Fibroblast of the conjunctiva (primary cell): ENCODE measurements around the gene ARHGAP33.
"Not testable (repeated sequence)": the region's sequence is repeated elsewhere in the genome, so short reads cannot be mapped to it uniquely, and the experiment has no call there.

Experiments used
- DNase-seq: peaks from one replicate; pipeline ENCODE4 v3.0.0-alpha.2; 2010; ENCODE audit warnings: low read depth

ARHGAP33 gene

DNA sequence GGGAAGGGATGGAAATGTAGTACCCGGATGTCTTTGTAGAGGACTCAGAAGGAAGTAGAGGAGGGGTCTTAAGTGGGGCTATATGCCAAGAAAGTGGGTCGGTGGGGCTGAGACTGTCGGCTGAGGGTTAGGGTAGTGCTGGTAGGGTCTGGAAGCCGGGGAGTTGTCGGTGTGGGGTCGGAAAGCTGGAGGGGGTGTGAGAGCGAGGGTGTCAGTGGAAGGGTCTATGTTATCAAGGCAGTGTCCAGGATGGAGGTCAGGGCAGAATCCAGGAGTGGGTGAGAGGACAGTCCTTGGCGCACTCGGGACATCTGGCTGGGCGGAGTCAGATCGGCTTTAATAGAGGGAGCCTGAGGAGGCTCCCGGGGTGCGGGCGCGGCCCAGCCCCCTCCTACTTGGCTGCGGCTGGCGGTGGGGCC lies 20.2 kb upstream of the ARHGAP33 start:
- DNase-seq = no peak

DNA sequence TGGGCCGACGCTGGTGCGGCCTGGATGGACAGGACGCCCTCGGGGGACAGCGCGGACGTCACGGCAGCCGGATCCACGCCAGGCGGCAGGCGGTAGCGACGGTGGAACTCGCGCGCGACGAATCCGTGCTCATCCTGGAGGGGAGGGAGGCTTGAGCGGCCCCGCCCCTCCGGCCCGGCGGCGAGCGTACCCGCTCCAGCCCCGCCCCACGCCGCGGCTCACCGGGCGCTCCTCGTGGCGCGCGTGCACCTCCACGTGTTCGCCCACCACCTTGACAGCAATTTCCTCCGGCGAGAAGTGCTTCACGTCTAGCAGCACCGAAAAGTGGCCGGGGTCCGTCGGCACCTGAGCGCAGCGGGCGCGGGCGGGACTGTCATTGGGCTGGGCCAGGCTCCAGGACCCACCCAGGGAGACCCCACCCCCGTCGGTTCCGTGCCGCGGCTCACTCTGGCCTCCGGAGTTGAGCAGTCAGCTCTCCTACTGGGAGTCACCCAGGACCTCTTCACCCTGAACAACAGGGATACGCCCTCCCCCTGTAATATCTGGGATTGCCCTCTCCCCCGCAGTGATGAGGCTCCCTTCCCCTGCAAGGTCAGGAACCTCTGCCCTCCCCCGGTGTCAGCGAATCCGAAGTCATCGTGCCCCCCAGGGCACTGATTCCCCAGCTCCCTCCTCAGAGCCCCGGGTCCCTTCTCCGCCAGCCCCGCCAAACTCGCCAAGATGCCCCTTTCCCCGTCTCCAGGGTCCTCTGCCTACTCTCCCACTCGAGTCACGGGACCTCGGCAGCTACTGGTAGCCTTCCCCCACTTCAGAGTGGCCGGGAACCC lies 19.6 kb upstream of the ARHGAP33 start:
- peak; percentile 83 for DNase-seq

DNA sequence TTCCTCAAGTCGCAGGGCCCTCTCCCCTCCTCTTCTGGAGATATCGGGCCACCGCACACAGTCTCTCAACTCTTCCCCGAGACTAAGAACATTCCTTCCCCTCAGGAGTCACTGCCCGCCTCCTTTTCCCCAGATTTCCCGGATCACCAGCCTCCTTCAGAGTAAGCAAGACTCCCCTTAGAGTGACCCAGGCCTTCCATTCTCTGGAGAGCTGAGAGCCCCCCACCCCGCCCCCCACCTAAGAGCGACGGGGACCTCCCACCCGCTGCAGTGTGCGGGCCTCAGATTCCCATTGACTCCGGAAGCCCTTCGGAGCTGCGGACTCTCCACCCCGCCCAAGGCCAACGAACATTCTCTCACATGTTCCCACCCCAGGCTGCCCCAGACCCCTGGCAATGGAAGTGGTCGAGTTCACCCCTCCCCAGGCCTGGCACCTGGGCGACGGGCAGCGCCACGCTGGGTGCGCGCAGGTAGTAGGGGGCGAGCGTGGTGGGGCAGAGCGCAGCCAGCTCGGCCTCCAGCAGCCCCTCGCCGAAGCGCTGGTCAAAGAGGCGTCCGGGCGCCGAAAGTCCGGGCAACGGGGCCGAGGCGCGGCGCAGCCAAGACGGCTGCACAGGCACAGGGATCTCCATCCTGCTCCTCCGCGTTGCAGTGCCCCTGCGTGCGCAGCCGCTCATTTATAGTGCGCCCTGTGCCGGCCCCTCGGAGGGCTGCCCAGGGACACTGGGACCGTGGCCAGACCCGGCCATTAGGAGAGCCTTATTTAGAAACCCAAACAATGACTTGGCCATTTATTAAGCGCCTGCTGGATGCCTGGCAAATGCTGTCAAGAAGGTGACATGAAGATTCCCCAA lies 18.8 kb upstream of the ARHGAP33 start, which contains the start of gene HSPB6:
Gene HSPB6 (minus strand): TSS at position 653 of the 854 bp plus-strand sequence. CDS start 21 bp downstream, at position 632.
- peak; percentile 74 for DNase-seq

DNA sequence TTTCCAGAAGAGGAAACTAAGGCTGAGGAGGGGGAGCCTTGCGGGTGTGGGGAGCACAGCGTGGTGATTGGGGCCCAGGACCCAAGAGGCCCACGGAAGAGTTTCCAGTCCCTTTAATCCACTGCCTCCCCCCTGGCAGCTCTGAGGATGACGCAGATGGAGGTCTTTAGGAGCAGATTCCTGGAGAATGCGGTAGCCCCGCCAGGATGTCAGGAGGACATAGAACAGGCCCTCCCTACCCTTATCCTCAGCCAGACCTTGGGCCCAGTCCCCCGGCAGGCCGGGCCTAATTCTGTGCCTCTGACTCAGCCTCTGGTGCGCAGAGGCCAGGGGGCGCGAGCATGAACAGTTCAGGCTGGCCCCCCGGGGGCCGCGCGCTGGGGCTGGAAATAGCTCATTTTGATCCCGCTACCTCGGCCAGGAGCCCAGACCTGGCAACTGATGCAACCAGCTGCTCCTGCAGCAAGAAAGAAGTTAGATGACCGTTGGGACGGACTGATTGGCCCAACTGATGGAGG lies 18.1 kb upstream of the ARHGAP33 start:
- peak; percentile 97 for DNase-seq

DNA sequence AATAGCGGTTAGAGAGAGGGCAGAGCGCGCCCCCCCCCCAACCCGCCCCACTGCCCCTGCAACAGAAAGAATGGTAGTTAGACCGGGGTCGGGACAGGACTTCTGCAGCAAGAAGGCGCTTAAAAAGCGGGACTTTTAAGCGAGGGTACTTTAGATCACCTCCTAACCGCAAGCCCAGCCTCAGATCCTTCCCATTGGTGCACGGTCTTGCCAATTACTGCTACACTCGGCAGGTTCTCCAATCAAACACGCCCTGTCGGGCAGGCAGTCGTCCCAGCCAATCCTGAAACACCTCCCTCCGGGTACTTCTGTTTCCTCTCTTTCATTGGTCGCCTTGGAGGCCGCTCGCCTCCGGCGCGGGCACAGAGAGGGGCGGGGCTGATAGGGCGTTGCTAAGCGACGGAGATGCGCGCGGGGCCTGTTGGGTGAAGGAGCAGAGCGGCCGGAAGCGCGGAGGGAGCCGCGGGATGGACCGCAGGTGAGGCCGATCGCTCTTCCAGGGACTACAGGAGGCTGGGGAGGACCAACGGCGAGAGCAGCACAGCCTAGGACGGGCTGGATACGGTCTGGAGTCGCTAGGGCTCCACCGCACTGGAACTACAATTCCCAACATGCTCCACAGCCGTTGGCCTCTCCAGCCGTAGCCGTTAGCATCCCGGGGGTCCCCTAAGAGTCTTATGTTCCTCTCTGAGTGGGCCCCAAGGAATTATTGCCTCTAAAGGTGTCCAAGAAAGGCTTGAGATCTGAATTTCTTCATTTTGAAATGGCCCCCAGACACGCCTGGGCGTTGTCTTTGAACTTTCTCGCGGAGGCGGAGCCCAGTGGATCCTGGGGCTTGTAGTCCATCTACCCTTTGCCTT lies 17.4 kb upstream of the ARHGAP33 start, which contains the start of gene PROSER3:
Gene PROSER3 (plus strand): TSS at position 428 of the 860 bp plus-strand sequence. CDS start 40 bp downstream, at position 468.
- peak; percentile 100 for DNase-seq

DNA sequence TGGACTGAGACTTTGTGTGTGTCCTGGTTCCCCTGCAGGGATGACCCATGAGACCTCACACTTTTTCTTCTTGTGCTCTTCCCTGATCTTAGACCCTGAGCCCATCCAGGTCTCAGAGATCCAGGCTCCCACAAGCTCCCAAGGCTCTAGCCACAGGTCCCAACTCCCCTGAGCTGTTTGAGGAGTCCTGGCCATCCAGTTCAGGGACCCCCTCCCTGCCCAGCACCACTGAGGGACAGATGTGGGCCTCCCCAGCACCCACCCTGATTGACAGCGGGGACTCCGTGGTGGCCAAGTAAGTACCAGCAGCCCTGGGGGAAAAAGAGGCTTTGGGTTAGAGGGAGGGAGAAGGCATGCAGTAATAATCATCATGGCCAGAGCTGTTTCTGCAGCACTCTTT lies 15.7 kb upstream of the ARHGAP33 start:
- no peak for DNase-seq

DNA sequence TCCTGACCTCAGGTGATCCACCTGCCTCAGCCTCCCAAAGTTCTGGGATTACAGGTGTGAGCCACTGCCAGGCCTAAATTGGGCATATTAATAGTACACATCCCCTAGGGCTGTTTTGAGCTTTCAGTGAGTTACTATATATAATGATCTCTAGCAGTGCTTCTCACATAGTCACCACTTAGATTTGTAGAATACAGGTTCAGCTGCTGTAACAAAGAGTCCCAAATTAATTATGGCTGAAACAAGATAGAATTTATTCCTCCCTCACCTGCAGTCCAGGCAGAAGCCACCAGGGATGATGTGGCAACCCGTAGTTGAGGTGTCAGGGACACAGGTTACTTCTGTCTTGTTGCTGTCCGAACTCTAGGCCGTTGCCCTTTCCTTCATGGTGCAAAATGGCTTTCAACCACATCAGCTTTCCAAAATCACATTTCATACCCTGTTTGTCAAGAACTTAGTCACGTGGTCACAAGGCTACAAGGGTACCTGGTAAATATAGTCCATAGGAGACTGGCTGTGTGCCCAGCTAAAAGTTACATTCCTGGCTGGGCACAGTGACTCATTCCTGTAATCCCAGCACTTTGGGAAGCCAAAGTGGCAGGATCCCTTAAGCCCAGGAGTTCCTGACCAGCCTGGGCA lies 14.5 kb upstream of the ARHGAP33 start:
- DNase-seq = no peak

DNA sequence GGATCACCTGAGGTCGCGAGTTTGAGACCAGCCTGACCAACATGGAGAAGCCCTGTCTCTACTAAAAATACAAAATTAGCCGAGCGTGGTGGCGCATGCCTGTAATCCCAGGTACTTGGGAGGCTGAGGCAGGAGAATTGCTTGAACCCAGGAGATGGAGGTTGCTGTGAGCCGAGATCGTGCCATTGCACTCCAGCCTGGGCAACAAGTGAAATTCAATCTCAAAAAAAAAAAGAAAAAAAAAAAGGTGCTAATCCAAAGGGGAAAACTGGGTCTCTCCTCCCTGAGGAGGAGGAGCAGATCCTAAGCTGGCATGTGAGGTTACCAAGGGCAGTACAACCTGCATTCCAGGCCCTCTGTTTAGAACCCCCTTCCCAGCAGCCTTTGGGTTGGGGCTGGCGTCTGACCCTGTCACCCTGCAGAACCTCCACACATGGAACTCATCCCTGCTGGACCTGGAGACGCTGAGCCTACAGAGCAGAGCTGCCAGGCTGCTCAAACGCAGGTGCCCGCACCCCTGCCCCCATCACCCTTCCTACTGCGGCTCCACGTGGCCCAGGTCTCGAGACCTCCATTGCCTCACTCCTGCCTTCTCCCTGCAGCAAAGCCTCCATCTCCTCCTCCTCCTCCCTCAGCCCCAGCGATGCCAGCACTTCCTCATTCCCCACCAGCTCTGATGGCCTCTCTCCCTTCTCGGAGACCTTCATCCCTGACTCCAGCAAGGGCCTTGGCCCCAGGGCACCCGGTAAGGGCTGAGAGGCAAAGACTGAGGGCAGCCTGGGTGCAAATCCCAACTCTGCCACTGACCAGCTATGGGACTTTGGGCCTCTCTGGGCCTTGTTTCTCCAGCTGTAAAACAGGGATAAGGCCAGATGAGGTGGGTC lies 10.7 kb upstream of the ARHGAP33 start:
- no peak for DNase-seq

DNA sequence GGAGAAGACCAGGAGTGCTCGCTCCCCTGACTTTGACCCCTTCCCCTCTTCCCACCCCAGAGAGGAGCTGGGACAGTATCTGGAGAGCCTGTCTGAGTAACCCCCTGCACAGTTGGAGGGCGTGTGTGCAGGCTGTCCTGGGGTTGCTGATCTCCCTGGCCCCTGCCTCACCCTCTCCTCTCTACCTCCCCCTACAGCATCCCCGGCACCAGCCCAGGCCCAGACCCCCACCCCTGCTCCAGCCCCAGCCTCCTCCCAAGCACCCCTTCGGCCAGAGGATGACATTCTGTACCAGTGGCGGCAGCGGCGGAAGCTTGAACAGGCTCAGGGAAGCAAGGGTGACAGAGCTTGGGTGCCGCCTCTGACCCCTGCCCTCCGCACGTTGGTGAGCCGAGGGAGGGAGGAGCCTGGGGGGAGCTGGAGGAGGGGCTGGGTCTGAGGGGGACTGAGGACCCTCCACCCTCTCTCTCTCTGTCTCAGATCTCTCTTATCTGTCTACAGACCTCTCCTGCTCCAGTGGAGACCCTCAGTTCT lies 8.7 kb upstream of the ARHGAP33 start:
- no peak for DNase-seq

DNA sequence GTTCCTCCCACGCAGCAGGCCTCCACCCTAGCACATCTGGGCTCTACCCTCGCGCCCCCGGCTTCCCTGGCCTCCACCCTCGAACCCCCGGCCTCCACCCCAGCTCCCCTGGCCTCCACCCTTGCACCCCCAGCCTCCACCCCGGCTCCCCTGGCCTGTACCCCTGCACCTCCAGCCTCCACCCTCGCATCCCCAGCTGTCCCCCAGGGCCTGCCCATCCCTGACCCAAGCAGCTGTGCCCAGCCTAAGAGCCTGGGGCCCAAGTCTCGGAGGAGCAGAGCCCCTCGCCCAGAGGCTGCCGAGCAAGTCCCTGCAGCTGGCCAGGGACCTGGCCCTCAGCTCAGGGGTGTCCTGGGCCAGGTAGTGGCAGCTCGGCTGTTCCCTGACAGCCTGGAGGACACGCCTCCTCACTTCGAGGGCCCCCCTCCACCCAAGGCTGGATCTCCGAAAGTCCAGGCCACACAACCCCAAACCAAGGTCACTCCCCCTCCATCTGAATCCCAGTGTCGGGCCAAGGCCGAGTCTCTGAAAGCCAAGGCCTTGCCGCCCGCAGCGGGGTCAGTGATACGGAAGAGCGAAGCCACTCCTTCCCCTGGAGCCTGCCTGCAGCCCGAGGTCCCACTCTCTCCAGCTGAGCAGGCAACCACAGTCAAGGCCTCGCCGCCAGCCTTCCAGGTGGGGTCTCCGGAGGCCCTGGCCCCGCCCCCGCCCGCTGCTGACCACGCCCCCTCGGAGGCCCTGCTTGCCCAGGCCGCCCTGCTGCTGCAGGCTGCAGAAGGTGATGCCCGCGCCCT lies 7.9 kb upstream of the ARHGAP33 start:
- DNase-seq = no peak

DNA sequence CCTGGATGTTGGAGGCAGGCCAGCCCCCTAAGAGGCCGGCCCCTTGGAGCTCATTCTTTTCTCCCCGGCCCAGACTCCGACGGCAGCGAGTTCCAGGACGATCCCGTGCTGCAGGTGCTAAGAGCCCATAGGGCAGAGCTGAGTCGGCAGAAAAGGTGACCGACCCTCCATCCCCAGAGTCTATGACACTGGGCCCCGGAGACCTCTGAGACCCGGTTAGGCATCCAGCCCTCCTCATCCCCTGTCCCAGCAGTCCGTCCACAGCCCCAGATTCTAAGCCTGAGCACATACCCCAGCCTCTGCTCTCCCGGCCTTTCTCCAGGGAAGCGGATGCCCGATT lies 7.3 kb upstream of the ARHGAP33 start:
- no peak for DNase-seq

DNA sequence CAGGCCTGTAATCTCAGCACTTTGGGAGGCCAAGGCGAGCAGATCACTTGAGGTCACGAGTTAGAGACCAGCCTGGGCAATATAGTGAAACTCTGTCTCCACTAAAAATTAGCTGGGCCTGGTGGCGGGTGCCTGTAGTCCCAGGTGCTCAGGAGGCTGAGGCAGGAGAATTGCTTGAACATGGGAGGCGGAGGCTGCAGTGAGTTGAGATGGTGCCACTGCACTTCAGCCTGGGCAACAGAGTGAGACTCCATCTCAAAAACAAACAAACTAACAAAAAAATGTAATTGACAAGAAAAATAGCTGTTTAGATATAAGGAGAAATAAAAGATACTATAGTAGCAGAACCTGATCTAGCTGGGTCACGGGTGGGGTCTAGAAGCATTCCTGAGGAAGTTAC lies 3.0 kb upstream of the ARHGAP33 start:
- DNase-seq = not testable (repeated sequence)

DNA sequence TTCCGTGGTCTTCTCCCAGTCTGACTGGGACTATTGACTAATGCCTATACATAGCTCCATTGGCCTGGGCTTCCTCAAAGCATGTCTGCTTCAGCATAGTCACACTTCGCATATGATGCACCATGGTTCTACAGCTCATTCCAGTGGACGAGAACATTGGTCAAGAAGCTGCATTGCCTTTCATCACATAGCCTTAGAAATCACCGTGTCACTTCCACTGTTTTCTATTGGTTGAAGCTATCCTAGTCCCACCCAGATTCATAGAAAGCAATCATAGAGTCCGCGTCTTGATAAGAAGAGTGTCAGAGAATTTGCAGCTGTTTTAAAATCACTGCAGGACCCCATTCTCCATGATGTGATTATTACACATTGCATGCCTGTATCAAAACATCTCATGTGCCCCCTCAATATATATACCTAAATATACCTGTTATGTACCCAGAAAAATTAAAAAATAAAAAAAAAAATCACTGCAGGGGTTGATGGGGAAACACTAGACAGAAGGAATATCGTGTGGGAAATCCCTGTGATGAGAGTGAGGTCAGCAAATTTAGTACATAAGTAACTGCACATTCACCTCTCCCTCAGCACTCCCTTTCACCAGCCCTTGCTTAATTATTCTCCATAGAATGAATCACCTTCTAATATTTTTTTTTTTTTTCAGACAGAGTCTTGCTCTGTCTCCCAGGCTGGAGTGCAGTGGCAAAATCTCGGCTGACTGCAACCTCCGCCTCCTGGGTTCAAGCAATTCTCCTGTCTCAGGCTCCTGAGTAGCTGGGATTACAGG lies 2.2 kb upstream of the ARHGAP33 start:
- no peak for DNase-seq

DNA sequence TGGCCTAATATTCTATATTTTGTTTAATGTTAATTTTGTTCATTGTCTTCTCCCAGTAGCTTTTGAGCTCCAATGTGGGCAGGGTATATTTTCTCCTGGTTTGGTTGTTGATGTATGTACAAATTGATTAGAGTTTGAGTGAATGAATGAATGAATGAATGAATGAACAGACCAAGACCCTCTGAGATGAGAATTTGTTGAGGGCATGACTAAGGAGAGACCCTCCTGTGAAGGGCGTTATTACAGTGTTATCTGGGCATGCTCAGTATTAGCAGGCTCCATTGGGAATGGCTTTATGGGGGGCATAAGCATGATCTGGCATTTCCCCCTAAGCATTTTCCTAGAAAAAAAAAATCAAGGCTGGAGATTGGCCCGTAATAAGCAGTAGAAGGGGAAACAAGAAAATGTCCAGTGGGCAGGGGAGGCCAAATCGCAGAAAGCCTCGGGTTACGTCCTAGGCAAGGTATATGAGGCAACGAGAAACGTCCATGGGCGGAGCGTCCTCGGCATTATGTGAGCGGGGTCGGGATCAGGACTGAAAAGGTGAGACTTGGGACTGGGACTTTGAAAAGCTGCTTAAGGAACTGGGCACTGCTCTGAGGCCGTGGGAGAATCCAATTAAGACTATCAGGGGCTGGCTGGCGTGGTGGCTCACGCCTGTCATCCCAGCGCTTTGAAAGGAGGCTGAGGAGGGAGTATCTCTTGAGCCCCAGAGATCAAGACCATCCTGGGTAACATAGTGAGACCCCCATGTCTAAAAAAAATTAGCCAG lies 904 bp upstream of the ARHGAP33 start:
- DNase-seq = no peak

DNA sequence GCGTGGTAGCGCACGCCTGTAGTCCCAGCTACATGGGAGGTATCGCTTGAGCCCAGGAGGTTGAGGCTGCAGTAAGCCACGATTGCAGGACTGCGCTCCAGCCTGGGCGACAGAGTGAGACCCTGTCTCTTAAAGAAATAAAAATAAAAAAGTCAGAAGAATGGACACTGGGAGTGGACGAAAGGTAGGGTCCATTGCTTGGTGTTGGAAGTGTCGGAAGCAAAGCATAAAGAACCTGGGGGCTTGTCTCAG lies 392 bp upstream of the ARHGAP33 start:
- DNase-seq = no peak

DNA sequence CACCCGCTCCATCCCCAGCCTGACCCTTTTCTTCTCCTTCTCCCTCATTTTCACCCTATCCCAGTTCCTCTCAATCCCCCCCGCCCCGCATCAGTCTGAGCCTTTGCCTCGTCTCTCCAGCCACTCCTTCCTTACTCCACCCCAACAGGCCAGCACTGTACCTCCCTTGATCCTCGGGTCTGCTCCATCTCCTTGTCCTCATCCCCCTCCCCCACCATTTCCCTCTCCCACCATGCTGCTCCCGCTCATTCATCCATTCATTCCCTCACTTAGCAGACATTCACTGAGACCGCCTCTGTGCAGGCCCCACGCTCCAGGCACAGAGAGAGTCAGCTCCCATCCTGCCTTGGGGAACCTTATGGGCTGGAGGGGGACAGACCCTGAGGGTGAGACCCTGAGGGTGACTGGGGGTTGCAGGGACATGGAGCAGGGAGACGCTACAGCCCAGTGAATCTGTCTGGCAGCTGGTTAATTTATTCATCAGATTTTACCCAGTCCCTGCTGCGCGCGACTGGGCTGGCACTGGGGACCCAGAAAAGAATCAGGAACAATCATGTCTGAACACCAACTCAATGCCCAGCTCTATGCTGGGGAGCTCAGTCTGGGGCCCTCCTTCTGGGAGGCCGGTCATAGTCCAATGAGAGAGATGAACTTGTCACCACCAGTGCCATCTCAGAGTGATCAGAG lies 881 bp downstream of the ARHGAP33 start:
- no peak for DNase-seq
